Cerebellar cortex (tissue), 1 donor: ENCODE measurements around the gene ABITRAM.
"Not testable (repeated sequence)": the region's sequence is repeated elsewhere in the genome, so short reads cannot be mapped to it uniquely, and the experiment has no call there.

Source experiments
- DNase-seq: peaks from one replicate; pipeline ENCODE4 v3.0.0-alpha.2; 2015; ENCODE audit warnings: low spot score

The ABITRAM gene, protein sequence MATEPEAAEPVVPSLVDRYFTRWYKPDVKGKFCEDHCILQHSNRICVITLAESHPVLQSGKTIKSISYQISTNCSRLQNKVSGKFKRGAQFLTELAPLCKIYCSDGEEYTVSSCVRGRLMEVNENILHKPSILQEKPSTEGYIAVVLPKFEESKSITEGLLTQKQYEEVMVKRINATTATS

DNA sequence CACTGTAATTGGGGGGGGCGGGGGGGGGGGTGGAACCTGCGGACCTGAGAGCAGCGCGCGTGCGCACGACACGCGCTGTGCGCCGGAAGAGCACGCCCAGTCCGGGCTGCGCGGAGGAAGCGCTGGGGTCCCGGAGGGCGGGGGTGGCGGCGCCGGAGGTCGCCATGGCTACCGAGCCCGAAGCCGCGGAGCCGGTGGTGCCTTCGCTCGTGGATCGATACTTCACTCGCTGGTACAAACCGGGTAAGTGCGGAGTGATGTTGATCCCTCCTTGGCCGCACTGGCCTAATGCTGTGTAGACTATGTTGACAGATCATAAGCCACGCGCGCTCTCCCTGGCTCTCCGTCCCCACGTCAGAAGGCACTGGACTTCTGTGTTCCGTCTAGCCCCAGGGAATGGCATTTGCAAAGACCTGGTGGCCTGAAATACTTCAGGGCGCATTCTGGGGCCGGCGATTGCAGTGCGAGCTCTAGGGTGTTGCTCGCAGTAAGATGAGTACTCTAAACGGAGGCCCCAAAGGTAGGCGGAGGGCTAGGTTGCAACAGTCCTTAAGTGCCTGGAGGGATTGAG lies at the start of gene ABITRAM:
TSS of gene ABITRAM (plus strand) at position 78 of the 571 bp plus-strand sequence. CDS start at position 165, 87 bp downstream.
- DNase-seq, result peak; percentile 79

DNA sequence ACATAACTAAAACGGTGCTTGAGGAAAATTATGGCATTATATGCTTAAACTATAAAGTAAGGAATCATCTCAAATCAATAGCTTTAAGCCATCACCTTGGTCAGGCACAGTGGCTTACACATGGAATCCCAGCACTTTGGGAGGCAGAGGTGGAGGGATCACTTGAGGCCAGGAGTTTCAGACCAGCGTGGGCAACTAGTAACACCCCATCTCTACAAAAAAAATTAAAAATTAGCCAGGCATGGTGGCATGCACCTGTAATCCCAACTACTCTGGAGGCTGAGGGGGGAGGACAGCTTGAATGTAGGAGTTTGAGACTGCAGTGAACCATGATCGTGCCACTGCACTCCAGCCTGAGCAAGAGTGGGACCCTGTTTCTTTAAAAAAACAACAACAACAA lies 49.5 kb upstream of the ABITRAM start:
- no peak for DNase-seq

DNA sequence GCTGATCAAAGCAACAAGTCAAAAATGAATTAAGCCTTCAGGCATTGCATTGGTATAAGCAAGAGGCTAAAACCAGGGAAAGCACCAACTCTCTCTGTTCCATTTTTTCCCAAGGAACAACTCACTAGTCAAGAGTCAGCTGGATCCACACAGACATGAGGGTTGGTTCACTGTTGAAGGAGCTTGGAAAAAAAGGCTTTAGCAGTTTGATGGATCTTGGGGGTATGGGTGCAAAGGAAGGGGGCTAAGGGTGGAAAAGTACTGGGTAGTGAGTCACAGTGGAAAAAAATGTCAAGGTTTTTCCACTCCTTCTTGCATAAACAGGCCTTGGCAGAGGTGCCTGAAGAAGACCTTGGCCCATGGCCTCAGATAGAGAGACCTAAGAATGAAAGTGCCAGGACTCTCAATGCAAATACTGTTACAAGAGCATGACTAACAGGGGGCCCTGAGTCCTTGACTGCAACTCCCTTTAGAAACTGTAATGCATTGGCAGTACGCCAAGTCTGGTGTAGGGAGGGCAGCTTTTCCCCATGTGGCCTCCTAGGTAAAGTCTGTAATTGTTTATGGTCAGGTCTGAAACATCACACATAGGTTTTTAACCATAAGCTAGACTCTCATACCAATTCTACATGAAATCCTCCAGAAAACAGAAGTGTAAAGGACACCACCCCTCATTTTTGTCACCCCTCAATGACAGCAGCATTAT lies 48.4 kb upstream of the ABITRAM start:
- peak; percentile 8 for DNase-seq

DNA sequence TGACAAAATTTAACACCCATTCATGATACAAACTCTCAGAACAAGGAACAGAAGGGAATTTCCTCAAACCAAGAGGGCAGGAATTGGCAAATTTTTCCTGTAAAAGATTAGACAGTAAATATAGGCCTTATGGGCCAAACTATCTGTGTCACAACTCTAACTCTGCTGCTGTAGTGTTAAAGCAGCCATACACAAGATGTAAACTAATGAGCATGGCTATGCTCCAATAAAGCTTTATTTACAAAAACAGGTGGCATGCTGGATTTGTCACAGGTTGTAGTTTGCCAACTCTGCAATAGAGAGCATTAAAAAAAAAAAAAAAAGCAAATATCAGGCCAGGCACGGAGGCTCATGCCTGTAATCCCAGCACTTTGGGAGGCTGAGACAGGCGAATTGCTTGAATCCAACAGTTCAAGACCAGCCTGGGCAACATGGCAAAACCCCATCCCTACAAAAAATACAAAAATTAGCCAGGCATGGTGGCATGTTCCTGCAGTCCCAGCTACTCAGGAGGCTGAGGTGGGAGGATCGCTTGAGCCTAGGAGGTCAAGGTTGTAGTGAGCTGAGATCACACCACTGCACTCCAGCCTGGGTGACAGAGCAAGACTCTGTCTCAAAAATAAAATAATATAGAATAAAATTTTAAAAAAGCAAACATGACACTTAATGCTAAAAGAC lies 47.5 kb upstream of the ABITRAM start:
- DNase-seq, result not testable (repeated sequence)

DNA sequence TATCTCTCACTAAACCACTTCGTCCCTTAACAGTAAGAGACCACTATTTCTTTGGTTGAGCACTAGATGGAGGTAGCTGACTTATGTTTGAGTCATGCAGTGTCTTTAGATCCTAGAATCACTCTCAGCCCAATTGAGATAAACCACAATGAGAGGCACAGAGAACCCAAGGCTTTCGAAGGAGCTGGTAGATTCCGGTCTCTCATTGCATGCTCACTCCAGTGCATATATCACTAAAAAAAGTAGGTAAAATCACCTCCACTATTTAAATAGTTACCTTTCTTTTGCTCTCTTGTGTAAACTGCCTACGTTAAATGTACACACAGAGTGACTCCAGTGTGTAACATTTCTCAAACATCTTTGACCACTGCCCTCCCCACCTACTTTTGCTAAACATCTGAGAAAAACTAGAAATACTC lies 44.5 kb upstream of the ABITRAM start:
- DNase-seq, result peak; percentile 23

DNA sequence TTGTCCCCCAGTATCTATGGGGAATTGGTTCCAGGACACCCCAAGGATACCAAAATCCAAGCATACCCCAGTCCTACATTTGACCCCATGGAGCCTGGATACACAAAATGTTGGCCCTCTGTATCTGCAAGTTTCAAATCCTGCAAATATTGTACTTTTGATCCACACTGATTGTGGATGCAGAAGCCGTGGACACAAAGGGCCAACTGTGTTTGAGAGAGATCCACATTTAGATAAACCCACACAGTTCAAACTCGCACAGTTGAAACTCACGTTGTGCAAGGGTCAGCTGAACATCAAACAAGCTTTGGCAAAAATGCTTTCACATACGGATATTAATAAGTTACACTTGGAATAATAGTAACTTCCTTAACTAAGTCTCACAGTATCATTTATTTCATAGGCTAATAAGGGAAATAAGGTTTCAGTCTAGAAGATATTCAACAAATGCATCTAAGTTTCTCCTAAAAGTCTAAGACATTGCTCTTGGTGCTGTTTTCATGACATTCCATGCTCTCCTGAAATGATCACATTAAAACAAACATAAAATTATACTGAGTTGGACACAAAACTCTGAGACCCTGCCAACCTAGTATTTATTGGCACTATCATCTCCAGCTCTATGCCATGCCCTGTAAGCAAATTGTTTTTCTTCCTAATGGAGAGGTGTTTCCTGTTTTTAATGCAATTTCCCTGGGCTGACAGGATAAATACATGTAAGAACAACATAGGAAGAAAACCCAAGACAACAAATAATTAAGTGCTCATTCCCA lies 39.8 kb upstream of the ABITRAM start:
- no peak for DNase-seq

DNA sequence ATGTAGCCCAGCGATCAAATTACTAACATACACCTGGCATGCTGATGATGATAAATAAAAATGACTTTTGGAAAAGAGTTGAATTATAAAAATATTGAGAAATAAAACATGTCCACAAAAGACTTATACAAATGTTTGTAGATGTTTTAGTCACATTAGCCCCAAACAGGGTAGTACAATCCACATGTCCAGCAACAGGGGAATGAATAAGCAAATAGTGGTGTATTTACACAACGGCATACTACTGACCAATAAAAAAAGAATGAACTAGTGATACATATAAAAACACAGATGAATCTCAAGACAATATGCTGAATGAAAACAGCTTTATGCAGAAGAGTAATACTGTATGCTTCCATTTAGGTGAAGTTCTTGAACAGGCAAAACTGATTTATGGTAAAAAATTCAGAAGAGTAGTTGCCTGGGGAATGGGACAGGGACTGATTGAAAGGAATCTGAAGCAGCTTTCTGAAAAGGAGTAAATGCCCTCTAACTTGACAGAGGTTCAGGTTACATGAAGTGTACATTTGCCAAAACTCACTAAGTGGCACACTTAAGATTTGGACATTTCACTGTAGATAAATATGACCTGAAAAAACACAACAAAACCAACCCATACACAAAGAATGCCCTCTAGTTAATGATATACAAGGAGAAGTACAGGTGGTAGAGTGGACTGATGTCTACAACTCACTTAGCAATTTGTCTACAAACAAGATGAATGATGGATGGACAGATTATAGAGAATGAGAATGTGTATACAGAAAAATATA lies 36.7 kb upstream of the ABITRAM start:
- no peak for DNase-seq

DNA sequence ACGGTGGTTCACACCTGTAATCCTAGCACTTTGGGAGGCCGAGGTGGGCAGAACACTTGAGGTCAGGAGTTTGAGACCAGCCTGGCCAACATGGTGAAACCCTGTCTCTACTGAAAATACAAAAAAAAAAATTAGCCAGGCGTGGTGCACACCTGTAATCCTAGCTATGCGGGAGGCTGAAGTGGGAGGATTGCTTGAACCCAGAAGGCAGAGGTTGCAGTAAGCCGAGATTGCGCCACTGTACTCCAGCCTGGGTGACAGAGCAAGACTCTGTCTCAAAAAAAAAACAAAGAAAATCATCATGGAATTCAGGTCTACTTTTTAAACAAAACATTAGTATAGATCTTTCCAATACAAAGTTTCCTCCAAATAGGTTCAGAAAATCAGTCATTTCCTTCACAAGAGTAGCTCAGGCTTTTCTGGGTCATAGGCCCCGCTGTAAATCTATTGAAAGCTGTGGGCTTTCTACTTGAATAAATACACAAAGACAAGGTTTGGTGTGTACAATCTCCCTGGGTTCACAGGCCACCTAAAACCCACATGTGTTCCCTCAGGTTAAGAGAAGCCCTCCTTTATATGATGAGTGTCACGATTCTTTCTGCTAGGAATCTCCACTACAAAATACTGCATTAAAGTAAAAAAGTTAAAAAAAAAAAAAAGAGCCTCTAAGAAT lies 35.0 kb upstream of the ABITRAM start:
- not testable (repeated sequence) for DNase-seq

DNA sequence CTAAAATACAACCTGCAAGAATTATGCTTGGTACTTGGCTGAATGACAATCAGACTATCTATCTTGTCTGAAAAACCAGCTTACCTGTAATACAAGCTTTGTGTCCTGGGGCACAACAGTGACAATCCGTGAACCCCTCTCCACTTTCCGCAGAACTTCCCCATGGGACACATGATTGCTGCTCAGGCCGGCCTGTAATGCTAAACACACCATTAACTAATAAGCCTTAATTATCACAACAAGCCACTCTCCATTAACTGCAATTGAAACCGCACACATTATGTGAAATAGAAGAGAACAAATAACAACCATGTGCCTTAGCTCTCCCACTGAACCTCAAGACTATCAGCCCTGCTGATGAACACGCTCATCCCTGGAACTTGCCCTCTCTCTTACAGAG lies 34.0 kb upstream of the ABITRAM start:
- no peak for DNase-seq

DNA sequence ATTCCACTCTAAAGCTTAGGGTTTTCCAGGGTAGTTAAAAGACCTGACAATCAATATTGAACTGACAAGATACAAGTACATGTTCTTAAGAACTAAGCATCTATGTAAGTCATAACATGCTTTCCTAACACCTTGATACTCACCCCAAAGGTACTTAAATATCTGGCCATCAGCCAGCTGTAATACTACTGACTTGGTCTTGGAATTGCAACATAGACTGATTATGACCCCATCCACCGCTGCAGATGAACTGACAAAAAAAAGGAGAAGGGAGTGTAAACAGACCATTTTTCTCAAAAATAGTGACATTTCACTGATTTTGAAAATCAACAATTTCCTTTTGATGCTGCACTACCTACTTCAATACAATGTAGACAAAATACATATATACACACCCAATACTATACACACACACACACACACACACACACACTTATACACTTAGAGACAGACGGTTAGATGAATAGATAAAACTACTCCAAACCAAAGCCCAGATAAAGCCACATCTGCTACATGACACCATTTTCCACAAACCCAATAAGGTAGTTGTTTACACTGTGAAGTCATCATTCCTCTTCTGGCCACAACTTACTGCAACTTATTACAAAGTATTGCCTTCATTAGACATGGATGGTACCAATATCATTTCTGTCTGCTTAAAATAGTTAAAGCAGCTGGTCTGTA lies 30.6 kb upstream of the ABITRAM start:
- no peak for DNase-seq

DNA sequence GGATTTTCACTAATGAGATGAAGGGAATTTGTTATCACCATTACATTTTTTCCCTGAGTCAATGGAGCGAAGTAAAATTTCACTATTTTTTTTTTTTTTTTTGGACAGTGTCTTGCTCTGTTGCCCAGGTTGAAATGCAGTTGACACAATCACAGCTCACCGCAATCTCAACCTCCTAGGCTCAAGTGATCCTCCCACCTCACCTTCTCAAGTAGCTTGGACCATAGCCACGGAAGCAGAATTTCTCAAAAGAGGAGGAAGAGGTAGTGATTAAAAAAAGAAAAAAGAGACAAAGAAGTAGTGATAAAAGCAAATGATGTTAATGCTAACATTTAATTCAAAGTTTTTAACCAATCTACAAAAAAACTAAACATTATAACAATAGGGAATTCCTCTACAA lies 30.0 kb upstream of the ABITRAM start:
- no peak for DNase-seq

DNA sequence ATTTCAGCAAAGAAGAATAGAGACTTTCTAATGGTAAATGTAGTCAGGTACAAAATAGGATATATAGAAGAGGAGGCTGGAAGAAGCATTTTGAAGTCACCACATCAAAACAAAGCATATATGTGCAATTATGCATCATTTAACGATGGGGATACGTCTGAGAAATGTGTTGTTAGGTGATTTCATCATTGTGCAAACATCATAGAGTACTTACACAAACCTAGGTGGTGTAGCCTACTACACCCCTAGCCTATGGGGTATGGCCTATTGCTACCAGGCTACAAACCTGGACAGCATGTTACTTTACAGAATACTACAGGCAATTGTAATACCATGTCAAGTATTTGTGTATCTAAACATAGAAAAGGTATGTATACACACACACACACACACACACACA lies 28.7 kb upstream of the ABITRAM start:
- DNase-seq, result no peak

DNA sequence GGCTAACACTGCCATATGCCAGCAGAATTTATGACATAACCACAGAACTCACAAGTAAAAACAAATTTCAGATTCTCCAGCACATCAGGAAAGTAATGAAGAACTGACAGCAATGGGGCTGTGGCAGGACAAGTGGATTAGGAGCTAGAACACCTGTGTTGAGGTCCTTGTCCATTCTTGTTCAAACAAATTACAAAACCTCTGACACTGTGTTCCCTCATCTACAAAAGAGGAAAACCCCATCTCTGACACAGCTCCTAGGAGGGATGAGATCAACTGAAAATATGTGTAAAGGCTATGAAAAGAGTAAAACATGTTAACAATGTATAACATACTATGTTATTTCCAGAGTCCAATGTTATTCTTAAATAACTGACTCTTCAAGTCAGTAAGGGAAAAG lies 23.8 kb upstream of the ABITRAM start:
- DNase-seq, result no peak

DNA sequence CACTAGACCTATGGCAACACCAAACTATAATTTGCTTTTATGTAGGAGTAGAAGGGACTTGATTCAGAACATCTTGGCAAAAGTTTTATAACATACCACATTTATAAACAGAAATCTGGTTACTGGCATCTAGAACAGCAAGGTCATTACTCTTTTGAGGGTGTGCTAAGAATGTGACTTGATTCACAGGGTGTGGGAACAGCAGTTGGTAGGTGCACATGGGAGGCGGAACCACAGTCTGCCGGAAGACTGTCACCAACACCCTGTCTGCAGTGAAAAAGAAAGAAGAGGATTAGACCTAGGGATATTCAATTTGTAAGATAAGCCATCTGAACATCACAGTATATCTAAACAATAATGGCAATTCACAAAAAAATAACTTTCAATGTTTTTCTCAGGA lies 23.3 kb upstream of the ABITRAM start:
- DNase-seq, result no peak

DNA sequence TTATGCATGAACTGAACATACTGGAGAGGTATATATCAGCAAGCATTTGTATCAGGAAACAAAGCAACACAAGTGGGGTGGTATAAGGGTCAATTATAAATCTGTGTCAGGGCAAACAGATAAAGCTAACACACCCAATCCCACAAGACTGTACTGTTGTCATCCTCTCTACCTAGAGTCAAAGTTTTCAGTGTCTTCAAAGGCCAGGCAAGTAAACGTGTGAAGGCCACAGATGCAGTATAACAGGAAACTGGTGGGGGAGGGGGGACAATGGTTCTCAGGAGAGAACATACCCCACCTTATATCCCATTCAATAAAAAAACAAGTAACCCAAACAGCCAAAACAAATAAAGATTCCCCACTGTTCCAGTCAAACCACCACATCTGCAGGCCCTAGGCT lies 22.4 kb upstream of the ABITRAM start:
- DNase-seq, result no peak

DNA sequence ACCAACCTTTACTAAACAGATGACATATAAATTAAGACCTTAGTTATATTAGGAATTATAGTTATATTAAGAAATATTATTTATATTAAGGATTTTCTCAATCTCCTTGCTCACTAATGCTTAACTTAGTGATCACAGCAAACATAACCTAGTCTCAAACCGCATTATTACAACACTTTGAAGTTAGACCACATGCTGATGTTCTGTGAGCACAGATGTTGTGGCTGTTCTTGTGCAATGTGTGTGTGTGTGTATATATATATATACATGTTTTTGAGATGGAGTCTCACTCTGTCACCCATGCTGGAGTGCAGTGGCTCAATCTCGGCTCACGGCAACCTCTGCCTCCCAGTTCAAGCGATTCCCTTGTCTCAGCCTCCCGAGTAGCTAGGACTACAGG lies 20.8 kb upstream of the ABITRAM start:
- DNase-seq, result no peak

DNA sequence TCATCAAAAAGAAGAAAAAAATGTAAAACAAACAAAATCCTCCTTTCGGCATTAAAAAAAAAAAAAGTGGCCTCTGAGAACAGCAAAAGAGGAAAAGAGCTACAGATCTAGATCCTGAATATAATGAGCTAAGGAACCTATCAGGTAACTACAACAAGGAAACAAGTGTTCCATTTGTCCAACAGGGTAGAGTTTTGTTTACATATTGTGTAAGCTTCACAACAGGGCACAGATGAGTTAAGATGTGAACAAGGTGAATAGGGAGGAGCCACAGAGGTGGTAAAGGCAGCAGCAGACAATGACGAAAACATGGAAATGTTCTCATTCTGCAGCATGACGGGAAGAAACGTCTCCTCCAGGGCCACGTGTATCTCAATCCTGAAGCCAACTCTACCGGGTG lies 14.7 kb upstream of the ABITRAM start:
- DNase-seq, result no peak

DNA sequence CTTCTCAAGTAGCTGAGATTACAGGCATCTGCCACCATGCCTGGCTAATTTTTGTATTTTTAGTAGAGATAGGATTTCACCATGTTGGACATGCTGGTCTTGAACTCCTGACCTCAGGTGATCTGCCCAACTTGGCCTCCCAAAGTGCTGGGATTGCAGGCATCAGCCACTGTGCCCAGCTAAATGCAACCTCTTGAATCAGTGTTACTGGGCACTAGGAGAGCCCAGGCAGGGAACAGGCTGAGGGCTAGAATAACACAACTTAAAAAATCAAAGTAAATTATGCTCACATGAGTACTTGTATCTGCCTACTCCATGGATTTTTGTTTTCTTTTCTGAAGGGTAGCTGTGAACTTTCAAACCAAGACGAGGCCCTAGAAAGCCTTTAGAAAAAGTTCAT lies 13.8 kb upstream of the ABITRAM start:
- DNase-seq, result not testable (repeated sequence)

DNA sequence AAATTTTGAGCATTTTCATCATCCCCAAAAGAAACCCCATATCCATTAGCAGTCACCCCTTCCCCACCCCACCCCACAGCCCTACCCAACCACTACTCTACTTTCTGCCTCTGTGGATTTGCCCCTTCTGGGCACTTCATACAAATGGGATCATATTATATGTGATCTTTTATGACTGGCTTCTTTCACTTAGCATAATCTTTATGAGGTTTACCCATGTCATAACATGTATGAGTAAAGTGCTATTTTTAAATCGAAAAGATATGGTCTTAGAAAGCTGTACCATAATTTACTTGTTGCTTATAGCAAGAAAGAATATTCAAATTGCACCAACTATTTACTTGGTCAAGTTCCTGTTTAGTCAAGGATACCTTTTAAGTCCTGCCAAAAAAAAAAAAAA lies 13.0 kb upstream of the ABITRAM start:
- DNase-seq, result no peak

DNA sequence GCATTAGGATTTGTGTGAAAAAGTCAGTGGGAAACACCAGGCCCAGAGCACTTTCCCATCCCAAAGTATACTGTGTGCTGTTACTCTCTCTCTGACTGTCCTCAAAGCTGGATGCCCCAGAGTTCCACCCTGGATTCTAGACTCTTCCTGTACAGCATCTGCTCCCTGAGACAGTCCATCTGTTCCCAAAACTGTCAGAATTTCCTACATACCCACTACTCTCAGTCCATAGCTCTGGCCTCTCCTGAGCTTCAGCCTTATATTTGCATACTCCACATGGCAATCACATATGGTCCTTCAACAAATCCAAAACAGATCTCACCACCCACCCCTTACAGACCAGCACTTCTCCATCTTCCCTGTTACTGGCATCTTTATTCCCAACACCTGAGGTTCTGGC lies 9.7 kb upstream of the ABITRAM start:
- peak; percentile 62 for DNase-seq
